NOMO-1 treated with DMSO at 0.1 percent for 48 hours (cell line): Measurements from ENCODE around the gene SLC12A3.
A peak's percentile ranks its signal among the peaks of the same experiment; 100 is the strongest.

ENCODE experiments used
- DNase-seq: peaks from one replicate; lab custom pipeline; 2025; ENCODE audit not compliant: unreplicated experiment; lab: John Stamatoyannopoulos, UW

The SLC12A3 gene

GRCh38 chr16:56941092-56941491 is 76.1 kb downstream of the SLC12A3 start:
- no peak for DNase-seq

GRCh38 chr16:56941856-56942331 is 76.9 kb downstream of the SLC12A3 start:
- DNase-seq, result no peak

- DNase-seq, result no peak
These were observed 78.9 kb downstream of the SLC12A3 start for GRCh38 chr16:56943761-56944375.

DNA sequence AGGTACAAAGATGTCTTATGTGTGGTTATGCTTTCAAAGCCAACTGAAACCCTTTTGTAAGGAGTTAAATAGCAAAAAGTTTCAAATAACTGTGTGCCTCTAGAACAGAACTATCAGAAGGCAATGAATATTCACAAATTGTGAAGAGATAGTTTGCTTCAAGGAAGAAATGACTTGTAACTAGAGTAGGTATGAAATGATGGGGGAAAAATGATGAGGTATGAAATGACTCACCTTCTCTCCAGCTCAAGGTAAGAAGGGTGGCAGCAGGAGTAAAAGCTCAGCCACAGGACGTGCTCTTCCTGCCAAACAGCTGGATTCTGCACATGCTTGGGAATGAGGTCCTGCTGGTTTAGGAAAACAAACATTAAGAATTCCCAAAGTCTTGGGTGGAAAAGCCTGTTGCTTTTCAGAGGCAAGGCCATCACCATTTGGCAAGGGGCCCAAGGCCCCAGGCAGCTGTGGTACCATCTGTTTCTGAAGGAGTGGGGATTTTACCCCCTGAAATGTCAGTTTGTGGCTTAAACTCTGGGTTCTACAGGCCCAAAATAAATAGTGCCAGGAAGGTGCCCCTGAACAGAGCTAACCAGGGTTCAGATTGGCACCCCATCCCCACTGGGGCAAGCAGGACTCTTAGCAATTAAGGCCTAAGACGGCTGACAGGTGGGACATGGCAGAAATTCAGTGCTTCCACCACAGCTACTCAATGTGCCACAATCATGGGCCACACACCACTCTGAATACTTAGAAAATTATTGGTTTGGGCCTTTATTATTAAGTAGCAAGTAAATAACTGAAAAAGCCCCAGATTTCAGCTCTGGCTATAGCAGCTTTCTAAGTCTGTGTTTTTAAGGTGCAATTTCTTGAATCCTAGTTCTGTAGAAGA is 80.2 kb downstream of the SLC12A3 start:
- DNase-seq, result no peak

- DNase-seq, result no peak
These were observed 81.0 kb downstream of the SLC12A3 start for GRCh38 chr16:56945847-56946527.

GRCh38 chr16:56946767-56947603 is 82.0 kb downstream of the SLC12A3 start:
- no peak for DNase-seq

- no peak for DNase-seq
These were observed 82.6 kb downstream of the SLC12A3 start for GRCh38 chr16:56947604-56947995.

DNA sequence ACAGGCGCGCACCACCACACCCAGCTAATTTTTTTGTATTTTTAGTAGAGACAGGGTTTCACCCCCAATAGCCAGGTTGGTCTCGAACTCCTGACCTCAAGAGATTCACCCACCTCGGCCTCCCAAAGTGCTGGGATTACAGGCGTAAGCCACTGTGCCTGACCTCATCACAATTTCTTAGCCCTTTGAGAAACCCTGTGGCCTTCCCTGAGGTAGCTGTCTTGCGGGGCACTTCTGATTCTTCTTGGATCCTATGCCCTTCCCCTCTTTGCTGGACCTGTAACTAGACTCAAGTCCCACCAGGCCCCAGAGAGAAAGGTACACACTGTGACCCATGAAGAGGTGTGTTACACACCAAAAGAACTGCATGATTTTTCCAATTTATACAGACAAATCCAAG is 83.2 kb downstream of the SLC12A3 start:
- no peak for DNase-seq

DNA sequence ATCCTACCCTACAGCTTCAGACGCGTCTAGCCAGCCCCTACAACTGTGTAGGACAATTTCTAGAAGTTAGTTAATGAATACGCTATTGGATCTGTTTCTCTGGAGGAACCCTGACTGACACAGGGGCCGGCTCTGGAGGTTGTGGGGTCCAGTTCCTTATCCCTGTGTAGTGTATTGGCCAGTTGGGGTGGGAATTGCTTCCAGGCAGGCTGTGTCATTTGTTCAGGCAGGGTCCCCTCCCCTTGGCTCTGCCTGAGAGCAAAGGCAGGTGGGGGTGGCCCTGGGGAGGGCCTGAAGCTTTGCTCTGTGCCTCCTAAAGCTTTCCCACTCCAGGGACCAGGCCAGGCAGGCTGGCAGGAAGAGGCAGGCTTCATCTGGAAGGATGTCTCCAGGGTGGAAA is 85.0 kb downstream of the SLC12A3 start:
- no peak for DNase-seq

- no peak for DNase-seq
These were observed 85.4 kb downstream of the SLC12A3 start for GRCh38 chr16:56950455-56950854.

DNA sequence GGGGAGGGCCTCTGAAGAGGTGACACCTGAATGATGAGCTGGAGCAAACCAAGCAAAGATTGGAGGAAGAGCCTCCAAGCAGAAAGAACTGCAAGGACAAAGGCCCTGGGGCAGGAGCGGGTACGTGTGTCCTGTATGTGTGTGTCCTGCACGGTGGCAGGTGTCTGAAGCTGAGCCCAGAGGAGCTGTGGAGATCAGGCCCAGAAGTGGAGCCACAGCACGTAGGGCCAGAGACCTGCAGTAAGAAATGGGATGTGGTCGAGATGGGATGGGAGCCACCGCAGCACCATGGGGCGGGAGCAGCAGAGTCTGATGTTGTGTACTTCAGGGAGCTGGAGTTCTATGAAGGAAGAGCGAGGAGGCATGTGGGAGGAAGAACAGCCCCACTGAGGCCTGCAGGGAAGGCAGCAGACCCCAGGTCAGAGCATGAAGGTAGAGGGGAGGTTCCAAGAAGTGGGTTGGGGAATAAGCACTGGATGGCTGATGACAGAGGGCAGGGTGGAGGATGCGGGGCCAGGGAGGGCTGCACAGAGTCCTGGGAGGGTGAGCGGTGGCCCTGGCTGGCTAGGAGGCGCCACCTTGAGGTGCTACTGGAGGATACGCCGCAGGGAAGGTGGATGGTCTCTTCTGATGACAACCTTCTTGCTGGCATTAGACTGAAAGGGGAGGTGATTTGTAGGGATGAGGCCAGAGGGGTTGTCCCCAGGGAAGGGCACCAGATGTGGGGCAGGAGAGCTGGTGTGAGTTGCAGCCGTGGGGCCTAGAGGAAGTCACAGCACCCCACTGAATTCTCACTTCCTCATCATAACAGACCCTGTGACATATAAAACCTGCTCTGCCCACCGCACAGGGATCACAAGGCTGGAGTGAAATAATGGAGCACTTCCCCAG is 86.1 kb downstream of the SLC12A3 start:
- DNase-seq, result peak; percentile 95

DNA sequence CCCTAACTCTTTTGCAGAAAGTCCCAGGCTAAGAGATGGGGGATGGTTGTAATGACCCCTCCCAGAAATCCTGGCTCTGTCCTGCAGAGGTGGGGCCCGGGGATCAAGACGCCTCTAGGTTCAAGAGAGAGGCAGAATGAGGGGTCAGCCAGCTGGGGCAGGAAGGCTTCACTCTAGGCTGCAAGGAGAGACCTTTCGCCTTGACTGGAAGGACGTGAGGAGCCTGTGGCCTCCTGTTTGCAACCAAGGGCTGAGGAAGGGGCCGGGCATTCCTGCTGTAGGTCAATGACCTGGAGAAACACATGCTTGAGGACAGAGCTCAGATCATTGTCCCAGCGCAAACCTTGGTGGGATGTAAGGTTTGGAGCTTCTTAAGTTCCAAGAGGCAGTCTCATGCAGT is 88.0 kb downstream of the SLC12A3 start:
- DNase-seq, result no peak

- no peak for DNase-seq
These were observed 91.1 kb downstream of the SLC12A3 start for GRCh38 chr16:56956076-56956475.

GRCh38 chr16:56956756-56957155 is 91.7 kb downstream of the SLC12A3 start:
- no peak for DNase-seq

- no peak for DNase-seq
These were observed 95.8 kb downstream of the SLC12A3 start for GRCh38 chr16:56960681-56961281.

DNA sequence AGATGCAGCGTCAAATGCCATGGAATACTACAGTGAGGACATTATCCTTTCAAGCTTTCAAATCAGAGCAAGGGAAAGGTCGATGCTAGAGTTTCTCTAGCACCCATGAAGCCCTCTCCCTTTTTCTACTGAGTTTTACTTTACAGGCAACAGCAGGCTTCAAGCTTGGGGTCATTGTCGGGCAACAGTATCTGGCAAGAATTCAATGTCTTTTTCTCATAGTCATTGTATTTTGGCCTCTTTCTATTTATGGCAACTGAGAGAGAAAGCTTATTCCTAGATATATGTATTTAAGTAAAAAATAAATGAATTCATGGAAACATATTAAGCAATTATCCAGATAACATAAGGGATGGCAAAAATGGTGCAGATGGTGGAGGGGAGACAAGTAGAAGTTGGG is 96.4 kb downstream of the SLC12A3 start:
- DNase-seq, result no peak

DNA sequence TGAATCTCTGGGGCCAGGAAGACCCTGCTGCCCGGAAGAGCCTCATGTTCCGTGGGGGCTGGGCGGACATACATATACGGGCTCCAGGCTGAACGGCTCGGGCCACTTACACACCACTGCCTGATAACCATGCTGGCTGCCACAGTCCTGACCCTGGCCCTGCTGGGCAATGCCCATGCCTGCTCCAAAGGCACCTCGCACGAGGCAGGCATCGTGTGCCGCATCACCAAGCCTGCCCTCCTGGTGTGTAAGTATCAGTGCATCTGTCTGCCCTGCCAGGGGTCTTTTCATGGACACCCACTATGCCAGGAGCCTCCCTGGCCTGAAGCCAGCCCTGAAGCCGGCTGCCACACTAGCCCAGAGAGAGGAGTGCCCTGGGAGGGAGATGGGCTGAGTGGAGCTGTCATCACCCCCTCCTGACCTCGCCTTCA is 96.9 kb downstream of the SLC12A3 start, which contains the start of gene CETP:
Gene CETP (plus strand): TSS at position 100 of the 431 bp plus-strand sequence. CDS start 30 bp downstream, at position 130.
- DNase-seq, result no peak

- peak; percentile 55 for DNase-seq
These were observed 99.5 kb downstream of the SLC12A3 start for GRCh38 chr16:56964243-56965148.
